Epithelial cell of prostate (primary cell): ENCODE measurements around the gene NUBP1.
"Not testable (repeated sequence)": the region's sequence is repeated elsewhere in the genome, so short reads cannot be mapped to it uniquely, and the experiment has no call there.

ENCODE experiments used
- DNase-seq: peaks from one replicate; pipeline ENCODE4 v3.0.0-alpha.2; 2011; ENCODE audit warnings: low read depth, low spot score
- H3K27ac ChIP-seq: fragments of 450-650 bp; 2 replicates; pipeline ENCODE4 v1.5.1; 2017; ENCODE audit warnings: mild to moderate bottlenecking

The NUBP1 gene

DNA sequence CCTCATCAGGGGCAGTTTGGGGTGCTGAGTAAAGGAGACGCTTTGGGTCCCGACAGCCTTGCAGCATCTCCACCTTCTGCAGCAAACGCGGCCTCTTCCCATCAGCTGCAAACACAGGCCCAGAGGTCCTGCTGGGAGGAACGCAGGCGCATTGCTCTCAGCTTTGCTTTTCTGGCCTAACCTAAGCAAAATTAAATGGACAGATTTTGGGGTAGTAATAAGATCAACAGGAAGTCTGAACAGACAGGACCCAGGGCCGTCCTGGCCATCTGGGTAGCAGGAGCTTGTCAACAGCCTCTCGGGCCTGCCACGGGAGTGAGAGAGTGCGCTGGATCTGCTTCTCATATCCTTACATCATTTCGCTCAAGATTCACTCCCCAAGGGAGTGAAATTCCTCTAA lies 7.2 kb downstream of the NUBP1 start:
- no peak overlapping the region for H3K27ac ChIP-seq

DNA sequence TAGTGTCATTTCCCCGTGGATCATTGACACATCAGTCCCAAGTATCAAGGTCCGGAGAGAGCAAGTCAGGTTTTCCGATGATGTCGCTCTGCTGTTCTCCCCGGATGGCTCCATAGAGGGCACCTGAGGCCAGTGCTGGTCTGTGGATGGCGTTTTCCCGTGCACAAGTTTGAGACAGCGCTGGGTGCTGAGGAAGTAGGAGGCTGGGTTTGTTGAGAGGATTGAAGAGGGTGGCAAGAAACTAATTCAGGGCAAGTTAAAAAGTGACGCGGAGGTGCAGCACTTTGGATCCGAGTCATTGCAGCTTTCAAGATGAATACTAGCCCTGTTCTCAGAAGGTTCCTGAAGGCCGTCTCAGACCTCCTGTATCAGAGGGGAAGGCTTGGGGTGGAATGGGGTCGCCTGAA lies 7.7 kb downstream of the NUBP1 start:
- no peak overlapping the region for H3K27ac ChIP-seq
- DNase-seq = no peak

More for the DNA sequence above, 7.2 kb downstream of the NUBP1 start:
- DNase-seq = no peak

DNA sequence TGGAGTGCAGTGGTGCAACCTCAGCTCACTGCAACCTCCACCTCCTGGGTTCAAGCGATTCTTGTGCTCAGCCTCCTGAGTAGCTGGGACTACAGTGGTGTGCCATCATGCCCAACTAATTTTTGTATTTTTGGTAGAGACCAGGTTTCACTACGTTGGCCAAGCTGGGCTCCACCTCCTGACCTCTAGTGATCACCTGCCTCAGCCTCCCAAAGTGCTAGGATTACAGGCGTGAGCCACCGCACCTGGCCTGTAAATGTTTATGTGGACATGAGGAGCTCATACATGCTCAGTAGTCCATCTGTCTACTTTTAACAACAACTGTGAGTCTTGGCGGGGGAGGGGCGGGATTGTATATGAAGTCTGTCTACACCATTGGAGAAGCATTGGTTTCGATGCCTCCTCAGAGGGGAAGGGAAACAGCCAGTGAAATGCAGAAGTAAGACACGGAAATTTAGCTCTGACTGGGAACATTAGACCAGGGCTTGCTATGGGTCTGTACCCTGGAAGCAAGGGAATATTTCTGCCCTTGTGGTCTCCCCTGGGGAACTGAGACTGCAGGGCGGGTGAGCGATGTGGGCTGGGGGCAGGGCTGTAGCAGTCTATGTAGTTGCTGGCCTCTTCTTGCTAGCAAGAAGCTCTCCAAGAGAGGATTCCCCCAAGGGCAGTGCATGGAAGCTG lies 9.3 kb downstream of the NUBP1 start:
- no peak overlapping the region for H3K27ac ChIP-seq
- DNase-seq = no peak

DNA sequence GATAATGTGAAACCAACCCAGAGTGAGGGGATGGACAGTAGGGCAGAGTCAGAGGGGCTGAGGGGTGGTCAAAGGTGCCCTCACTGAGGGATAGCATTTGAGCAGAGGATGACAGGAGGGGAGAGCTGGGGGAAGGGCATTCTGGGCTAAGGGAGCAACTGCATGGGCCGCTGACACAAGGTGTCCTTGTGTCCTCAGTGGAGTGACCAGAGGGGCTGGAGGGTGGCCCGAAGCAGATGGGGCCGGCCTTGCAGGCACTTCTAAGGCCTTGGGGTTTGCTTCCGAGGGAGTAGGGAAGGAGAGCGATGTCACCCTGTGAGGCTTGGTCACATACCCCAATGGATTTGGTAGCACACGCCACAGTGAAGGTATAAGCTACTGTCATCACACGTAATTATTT lies 10.0 kb downstream of the NUBP1 start:
- no peak for DNase-seq
- no peak overlapping the region for H3K27ac ChIP-seq

DNA sequence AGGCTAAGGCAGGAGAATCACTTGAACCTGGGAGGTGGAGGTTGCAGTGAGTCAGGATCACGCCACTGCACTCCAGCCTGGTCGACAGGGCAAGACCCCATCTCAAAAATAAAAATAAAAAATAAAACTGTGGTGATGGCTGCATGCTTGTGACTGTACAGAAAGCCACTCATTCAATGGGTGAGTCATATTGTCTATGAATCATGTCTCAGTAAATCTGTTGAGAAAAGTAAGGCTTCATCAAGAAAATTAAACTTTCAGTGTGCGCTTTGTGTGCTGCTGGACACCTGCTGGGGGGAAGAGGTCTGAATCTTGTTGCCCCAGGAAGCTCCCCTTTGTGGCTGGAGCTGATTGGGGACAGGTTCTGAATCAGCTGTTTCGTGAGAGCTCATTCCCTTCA lies 11.3 kb downstream of the NUBP1 start:
- no peak for DNase-seq
- no peak overlapping the region for H3K27ac ChIP-seq

DNA sequence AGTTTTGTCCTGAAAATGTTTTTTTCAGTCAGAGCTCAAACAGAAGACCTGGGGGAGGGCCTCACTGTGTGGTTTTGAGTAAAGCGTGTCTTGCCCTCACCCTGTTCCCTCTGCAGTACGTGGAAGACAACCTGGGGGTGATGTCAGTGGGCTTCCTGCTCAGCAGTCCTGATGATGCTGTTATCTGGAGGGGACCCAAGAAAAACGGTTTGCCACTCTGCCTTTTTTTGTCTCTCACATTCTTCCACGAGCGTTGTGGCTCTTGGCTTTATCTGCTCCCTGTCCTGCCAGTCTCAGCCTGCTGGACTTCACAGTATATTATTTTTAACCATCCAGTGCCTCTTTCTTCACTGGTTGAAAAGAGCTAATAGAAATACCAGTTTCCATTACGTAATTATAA lies 12.9 kb downstream of the NUBP1 start:
- no peak for DNase-seq
- no peak overlapping the region for H3K27ac ChIP-seq

DNA sequence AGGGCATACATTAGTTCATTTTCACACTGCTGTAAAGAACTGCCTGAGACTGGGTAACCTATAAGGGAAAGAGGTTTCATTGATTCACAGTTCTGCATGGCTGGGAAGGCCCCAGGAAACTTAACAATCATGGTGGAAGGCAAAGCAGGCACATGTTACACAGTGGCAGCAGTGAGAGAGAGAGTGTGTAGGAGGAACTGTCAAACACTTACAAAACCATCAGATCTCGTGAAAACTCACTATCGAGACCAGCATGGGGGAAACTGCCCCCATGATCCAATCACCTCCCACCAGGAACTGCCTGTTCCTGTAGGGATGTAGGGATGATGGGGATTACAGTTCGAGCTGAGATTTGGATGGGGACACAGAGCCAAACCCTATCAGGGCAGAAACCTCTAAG lies 17.2 kb downstream of the NUBP1 start:
- no peak overlapping the region for H3K27ac ChIP-seq
- no peak for DNase-seq

DNA sequence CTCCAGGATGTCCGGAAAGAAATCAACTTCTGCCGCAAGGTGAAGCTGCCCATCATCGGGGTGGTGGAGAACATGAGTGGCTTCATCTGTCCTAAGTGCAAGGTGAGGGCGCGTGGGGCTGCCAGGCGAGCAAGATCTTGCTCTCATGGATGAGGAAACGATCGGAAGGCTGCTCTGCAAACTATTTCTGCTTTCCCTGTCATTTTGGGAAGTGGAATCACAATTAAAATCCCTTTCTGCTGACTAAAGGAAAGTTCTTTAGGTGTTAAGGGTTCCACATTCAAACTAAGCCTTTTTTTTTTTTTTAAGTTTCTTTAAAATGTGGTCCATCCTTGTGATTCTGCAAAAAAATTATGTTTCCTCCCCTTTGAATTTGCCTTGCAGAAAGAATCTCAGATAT lies 17.7 kb downstream of the NUBP1 start:
- DNase-seq = no peak
- no peak overlapping the region for H3K27ac ChIP-seq

DNA sequence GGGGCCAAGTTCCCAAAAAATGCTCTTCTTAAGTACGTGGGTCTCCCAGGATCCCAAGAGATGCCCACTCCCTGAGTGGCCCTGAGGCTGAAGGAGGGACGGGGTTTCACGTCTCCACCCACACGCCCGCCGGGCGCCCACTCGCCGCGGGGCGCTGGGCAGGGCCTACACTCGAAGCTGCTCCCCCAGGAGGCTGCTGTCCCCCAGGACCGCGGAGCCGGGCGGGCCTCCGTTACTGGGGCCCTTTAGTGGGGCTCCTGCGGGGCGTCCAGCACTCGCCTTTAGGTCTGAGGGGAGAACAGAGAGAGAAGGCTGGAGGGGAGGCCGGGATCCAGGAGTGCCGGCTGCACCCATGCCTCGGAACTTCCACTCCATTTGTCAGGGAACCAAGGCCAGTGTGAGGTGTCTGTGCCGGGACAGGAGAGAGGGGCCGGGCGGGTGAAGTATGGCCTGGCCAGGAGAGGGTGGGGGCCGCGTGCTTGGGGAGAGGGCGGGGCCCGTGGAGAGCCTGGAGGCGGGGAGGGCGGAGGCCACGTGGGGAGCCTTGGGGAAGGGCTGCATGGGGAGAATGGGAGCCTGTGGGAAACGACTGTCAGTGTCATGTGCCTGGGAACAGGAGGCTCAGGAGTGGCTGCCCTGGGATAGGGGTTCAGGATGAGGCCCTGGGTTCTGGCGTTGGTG lies 18.8 kb downstream of the NUBP1 start:
- no peak for DNase-seq
- no peak overlapping the region for H3K27ac ChIP-seq

DNA sequence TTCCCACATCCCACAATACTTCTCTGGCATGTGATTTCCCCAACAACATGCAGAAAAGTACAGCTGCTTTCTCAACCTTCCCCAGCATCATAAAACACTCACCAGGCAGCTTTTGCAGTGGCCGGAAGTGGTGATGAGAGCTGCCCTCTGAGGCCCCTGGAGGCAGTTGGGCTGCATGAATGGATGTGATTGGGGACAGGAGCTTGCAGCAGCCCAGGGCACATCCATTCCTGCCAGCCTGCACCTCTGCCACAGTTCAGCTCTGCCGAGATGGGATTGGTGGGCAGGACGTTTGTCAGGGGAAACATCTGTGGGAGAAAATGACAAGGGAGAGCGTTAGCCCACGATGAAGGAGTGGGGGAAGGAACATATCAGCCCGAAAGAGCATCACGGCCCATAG lies 19.8 kb downstream of the NUBP1 start:
- no peak for DNase-seq
- H3K27ac ChIP-seq = no peak overlapping the region

DNA sequence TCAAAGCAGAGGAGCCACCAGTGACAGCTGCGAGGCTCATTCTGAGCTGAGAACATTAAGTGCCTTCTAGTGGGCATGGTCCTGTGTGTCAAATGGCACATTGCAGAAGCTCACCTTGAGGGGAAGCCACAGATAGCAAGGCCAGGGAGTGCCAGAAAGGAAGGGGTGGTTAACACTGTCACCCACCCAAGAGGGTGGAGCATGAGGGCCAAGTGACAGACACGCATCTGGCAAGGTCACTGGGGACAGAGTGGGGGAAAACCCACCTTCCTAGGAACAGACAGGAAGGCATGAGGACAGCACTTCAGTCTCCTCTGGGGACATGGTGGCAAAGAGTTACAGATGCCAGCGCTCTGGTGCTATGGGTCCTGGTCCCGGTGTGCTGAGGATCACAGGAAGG lies 22.1 kb downstream of the NUBP1 start:
- H3K27ac ChIP-seq = no peak overlapping the region
- no peak for DNase-seq

DNA sequence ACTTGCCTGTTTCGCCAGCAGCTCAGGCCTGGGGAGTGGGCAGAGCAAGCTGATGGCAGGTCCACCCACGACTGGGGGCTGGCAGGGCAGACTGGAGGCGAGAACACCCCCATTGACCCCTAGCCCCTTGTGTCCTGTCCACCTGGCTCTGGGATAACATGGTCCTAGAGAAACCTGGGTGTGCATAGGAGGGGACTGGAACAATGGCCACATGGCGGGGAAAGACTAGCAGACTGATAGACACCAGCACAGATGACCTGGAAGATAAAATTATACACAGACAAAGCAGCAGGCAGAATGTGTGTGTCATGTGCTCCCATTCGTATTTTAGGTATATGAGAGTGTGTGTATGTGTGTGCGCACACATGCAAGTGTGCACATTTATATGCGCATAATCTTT lies 23.5 kb downstream of the NUBP1 start:
- H3K27ac ChIP-seq = no peak overlapping the region

DNA sequence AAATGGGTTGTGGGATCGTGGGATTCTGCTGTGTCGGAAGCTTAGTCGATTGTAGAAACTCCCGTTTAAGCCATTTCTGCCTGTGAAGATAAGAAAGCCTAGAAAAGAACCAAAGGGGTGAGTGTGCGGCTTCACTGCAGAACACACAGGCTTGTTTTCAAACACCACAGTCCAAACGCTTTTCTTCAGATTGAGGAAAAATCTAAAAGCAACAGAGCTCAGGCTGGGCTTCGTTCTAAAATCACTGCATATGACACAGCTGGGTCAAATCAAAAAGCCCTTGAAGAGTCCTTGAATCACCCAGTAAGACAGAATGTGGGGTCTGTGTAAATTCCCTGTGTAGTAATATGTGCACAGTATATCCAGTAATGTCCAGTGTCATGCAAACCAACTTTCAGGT lies 25.7 kb downstream of the NUBP1 start:
- H3K27ac ChIP-seq = no peak overlapping the region
- DNase-seq = no peak

More for the DNA sequence above, 23.5 kb downstream of the NUBP1 start:
- DNase-seq = no peak

DNA sequence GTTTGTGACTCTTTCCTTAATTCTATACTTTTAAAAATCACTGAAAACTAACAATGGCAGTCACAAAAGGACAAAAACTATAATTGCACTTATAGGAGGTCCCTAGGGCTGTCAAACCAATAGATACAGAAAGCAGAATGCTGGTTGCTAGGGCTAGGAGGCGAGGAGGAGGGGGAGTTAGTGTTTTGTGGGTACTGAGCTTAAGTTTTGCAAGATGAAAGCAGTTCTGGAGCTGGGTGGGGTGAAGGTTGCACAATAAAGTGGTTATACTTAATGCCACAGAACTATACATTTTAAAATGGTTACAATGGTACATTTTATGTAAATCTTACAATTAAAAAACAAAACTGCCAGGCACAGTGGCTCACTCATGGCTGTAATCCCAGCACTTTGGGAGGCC lies 27.3 kb downstream of the NUBP1 start:
- H3K27ac ChIP-seq = no peak overlapping the region
- no peak for DNase-seq

DNA sequence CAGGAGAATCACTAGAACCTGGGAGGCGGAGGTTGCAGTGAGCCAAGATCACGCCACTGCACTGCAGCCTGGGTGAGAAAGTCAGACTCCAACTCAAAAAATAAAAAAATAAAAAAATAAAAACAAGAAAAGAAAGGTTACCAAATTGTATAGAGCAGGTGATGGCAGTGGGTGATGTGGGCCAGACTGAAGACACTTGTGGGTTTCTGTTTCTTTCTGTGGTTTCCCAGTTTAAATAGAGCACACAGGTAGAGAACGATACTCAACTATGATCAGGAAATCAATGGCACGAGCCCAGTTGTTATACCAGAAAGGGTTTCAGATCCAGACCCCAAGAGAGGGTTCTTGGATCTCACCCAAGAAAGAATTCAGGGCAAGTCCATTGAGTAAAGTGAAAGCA lies 32.6 kb downstream of the NUBP1 start:
- no peak overlapping the region for H3K27ac ChIP-seq
- DNase-seq = no peak

DNA sequence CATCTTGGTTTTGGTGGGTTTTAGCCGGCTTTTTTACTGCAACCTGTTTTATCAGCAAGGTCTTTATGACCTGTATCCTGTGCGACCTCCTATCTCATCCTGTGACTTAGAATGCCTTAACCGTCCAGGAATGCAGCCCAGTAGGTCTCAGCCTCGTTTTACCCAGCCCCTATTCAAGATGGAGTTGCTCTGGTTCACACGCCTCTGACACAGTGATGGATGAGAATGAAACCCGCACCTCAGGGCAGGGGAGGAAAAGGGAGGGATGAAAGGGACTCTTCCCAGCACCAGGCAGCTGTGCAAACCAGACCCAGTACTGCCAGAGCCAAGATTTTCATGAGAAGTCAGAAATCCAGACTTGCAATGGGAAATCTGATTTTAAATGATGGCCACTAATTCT lies 33.3 kb downstream of the NUBP1 start:
- H3K27ac ChIP-seq, DNase-seq: not testable (repeated sequence)

DNA sequence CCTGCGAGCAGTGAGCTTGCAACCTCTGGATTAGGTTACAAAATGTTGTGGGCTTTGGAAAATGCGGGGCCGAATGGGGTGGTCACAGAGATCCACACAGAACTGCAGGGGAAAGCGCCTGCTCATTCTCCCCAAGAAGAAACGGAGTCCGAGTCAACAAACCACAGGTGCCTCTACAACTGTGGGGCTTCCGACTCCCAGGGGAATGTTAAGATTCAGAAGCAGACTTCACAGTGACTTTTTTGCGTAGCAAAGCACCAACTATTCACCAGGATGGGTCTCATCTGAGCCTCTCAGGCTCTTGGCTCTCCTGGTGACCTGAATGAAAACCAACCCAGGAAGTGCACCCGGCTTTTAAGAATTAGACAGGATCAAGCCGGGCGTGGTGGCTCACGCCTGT lies 33.7 kb downstream of the NUBP1 start:
- no peak overlapping the region for H3K27ac ChIP-seq
- DNase-seq = no peak

DNA sequence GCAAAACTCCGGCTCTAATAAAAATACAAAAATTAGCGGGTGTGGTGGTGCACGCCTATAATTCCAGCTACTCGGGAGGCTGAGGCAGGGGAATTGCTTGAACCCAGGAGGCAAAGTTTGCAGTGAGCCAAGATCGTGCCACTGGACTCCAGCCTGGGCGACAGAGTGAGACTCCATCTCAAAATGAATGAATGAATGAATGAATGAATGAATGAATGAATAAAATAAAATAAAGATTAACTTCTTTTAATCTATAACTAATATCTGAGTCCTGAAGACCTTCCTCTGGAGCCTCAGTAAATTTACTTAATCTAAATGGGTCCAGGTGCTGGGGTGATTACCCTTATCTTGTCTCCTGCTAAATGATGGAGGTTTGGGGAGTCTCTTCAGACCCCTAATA lies 36.3 kb downstream of the NUBP1 start:
- H3K27ac ChIP-seq = not testable (repeated sequence)

DNA sequence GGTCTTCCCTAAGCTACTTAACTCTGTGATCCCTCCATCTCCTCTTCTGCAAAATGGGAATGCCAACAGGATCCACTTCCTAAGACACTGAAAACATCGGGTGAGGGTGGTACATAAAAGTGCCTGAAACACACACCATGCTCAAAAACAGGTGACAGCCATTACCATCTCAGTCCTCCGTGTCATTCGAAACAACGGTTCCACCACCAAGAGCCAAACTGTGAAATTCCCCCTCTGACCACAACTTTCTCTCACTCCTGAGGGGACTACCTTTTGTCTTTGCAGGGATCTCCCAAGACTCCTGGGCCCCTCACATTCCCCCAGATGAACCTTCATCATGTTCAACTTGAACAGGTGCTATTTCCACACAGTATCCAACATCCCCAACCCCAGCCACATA lies 37.0 kb downstream of the NUBP1 start:
- no peak for DNase-seq
- no peak overlapping the region for H3K27ac ChIP-seq

More for the DNA sequence above, 36.3 kb downstream of the NUBP1 start:
- DNase-seq = not testable (repeated sequence)

DNA sequence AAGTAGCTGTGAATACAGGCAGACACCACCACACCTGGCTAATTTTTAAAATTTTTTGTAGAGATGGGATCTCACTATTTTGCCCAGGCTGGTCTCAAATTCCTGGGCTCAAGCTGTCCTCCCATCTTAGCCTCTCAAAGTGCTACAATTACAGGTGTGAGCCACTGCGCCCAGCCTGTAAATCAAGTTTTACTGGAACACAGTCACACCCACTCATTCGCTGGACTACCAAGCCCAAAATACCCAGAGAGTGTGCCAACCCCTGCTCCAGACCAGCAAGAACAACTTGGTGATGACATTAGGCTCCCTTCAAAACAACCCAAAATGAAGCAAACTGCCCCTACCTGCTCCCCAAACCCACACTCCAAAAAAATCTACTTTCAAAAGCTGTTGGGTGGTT lies 39.0 kb downstream of the NUBP1 start:
- H3K27ac ChIP-seq = no peak overlapping the region

DNA sequence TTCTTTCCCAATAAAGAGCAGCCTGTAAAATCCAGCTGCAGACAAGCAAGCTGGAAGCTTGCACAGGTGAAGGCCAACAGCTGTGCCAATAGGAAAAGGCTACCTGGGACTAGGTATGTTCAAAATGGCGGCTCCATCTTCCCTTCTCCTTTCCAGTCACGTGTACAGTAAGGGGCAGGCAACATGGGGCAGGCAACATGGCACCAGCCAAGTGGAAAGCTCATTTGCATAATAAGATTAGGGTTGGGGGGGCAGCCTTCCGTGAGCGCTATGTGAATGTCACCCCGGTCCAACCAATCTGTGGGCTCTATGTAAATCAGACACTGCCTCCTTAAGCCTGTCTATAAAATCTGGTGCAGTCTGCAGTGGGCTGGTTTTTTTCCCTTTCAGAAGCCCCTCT lies 43.7 kb downstream of the NUBP1 start:
- no peak overlapping the region for H3K27ac ChIP-seq
- no peak for DNase-seq

More for the DNA sequence above, 39.0 kb downstream of the NUBP1 start:
- peak; percentile 3 for DNase-seq

DNA sequence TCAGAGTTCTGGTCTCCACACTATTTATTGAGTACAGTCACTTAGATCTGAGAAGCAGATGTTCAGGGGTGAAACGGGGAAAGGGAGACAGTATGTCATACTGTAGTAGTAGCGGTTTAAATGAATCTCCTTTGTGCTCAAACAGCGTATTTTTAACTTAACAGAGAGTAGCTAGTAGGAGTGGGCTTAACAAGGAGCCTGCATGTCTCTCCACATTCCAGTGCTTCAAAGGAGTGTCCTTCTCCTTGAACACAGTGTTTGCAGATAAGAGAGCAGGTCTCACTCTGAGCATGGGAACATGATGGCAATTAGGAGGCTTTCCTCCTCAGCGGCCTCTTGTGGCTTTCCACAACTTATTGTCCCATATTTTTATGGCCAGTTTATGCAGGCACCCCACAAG lies 45.0 kb downstream of the NUBP1 start:
- H3K27ac ChIP-seq, DNase-seq: not testable (repeated sequence)
